SU-DHL-6 (cell line): ENCODE results near the gene SLFN12L.

Experiments
- EZH2phosphoT487 ChIP-seq: fragments of 200-600 bp; sonication (generic), shearing (Covaris generic); conservative IDR thresholded peaks from 2 replicates; pipeline ENCODE4 v1.6.1; 2018; ENCODE audit warnings: mild to moderate bottlenecking, antibody characterized with exemption, low read length, moderate library complexity, mixed read lengths
- TF ChIP-seq, protein P1 (sequence below): fragments of 200-600 bp; sonication (generic); IDR thresholded peaks from one replicate; pipeline ENCODE4 v1.5.1; 2017; ENCODE audit warnings: antibody characterized with exemption, mild to moderate bottlenecking, low read length, moderate library complexity; ENCODE audit not compliant: insufficient read depth, poor library complexity, severe bottlenecking

DNA sequence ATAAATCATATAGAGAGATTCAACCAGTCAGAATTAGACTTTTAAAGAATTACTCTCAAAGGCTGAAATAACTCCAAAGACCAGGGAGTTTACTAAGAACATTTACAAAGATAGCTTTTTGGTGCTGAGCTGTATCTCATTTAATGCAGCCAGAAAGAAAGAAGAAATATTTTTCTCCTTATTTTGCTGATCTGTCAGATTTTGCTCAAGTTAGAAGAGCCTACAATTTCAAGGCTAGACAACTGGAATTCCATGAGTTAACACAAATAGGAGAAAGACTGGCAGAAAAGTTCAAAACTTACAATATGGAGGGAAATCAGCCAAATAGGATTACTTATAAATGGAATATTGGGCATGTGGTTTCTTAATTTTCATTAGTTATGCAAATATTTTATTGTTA is 99.0 kb downstream of the SLFN12L start:
- TF ChIP-seq, protein P1, sequence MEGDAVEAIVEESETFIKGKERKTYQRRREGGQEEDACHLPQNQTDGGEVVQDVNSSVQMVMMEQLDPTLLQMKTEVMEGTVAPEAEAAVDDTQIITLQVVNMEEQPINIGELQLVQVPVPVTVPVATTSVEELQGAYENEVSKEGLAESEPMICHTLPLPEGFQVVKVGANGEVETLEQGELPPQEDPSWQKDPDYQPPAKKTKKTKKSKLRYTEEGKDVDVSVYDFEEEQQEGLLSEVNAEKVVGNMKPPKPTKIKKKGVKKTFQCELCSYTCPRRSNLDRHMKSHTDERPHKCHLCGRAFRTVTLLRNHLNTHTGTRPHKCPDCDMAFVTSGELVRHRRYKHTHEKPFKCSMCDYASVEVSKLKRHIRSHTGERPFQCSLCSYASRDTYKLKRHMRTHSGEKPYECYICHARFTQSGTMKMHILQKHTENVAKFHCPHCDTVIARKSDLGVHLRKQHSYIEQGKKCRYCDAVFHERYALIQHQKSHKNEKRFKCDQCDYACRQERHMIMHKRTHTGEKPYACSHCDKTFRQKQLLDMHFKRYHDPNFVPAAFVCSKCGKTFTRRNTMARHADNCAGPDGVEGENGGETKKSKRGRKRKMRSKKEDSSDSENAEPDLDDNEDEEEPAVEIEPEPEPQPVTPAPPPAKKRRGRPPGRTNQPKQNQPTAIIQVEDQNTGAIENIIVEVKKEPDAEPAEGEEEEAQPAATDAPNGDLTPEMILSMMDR = no peak
- no peak for TF ChIP-seq EZH2phosphoT487
